ENCODE measurements around the gene ZNF214. TPM values are rescaled to one million over a fixed set of nuclear protein-coding genes. Genes with fewer than 3 reads are reported as not detected.
"Not testable (repeated sequence)": the region's sequence is repeated elsewhere in the genome, so short reads cannot be mapped to it uniquely, and the experiment has no call there.

The ZNF214 gene
- total RNA-seq, 1 experiment from 2014 or later: 2.9 TPM

- no peak for DNase-seq (ENCODE audit: extremely low read depth, low read depth)
Measured at GRCh38 chr11:6991227-6991626, 28.9 kb downstream of the ZNF214 start.

- DNase-seq (ENCODE audit: extremely low read depth, low read depth): no peak
Measured at GRCh38 chr11:6988506-6988905, 31.6 kb downstream of the ZNF214 start.

- DNase-seq (ENCODE audit: extremely low read depth, low read depth): no peak
Measured at GRCh38 chr11:6986487-6986886, 33.7 kb downstream of the ZNF214 start.

GRCh38 chr11:6979365-6979764 is 40.8 kb downstream of the ZNF214 start:
- DNase-seq (ENCODE audit: extremely low read depth, low read depth): no peak

GRCh38 chr11:6969854-6970253 is 50.3 kb downstream of the ZNF214 start:
- not testable (repeated sequence) for DNase-seq (ENCODE audit: extremely low read depth, low read depth)

- no peak for DNase-seq (ENCODE audit: extremely low read depth, low read depth)
Measured at GRCh38 chr11:6968816-6969215, 51.3 kb downstream of the ZNF214 start.

- DNase-seq (ENCODE audit: extremely low read depth, low read depth): no peak
Measured at GRCh38 chr11:6962673-6963072, 57.5 kb downstream of the ZNF214 start.

- no peak for DNase-seq (ENCODE audit: extremely low read depth, low read depth)
Measured at GRCh38 chr11:6962141-6962540, 58.0 kb downstream of the ZNF214 start.

- not testable (repeated sequence) for DNase-seq (ENCODE audit: extremely low read depth, low read depth)
Measured at GRCh38 chr11:6954248-6954647, 65.9 kb downstream of the ZNF214 start.

Other genes with a start within 250 kb of the ZNF214 start
- 0.17 TPM in 1 of 2 replicates, not detected in the other for gene OR2AG2, start 248.4 kb downstream of the ZNF214 start, total RNA-seq (2014; rRNA removed; shearing (Covaris generic))
- not detected in 2 replicates for gene OR2AG1, start 237.3 kb downstream of the ZNF214 start, total RNA-seq (2014; rRNA removed; shearing (Covaris generic))
- 0.23 TPM in 1 of 2 replicates, not detected in the other for gene OR6A2, start 220.7 kb downstream of the ZNF214 start, total RNA-seq (2014; rRNA removed; shearing (Covaris generic))
- not detected in 2 replicates for gene OR10A5, start 174.7 kb downstream of the ZNF214 start, total RNA-seq (2014; rRNA removed; shearing (Covaris generic))
- gene OR10A2, start 157.3 kb downstream of the ZNF214 start, total RNA-seq (2014; rRNA removed; shearing (Covaris generic)): not detected in 2 replicates
- gene OR10A4, start 143.7 kb downstream of the ZNF214 start, total RNA-seq (2014; rRNA removed; shearing (Covaris generic)): not detected in 2 replicates
- gene OR2D2, start 127.8 kb downstream of the ZNF214 start, total RNA-seq (2014; rRNA removed; shearing (Covaris generic)): 0.10 TPM in 1 of 2 replicates, not detected in the other
- not detected in 2 replicates for gene OR2D3, start 99.3 kb downstream of the ZNF214 start, total RNA-seq (2014; rRNA removed; shearing (Covaris generic))
- gene ZNF215, start 93.9 kb downstream of the ZNF214 start, total RNA-seq (2014; rRNA removed; shearing (Covaris generic)): 3.3 and 3.8 TPM in 2 replicates
- gene NLRP14, start 133 bp upstream of the ZNF214 start, total RNA-seq (2014; rRNA removed; shearing (Covaris generic)): 0.07 and 0.23 TPM in 2 replicates
- not detected in 2 replicates for gene RBMXL2, start 68.7 kb upstream of the ZNF214 start, total RNA-seq (2014; rRNA removed; shearing (Covaris generic))
- not detected in 2 replicates for gene SYT9, start 231.6 kb upstream of the ZNF214 start, total RNA-seq (2014; rRNA removed; shearing (Covaris generic))